GM18870 (cell line): Measurements from ENCODE around the gene SETMAR.

ENCODE experiments used
- ATAC-seq: cut with Tn5 transposase; IDR thresholded peaks from one replicate; pipeline ENCODE4 v1.9.1; 2021; ENCODE audit warnings: moderate library complexity; ENCODE audit not compliant: unreplicated experiment

SETMAR gene

DNA sequence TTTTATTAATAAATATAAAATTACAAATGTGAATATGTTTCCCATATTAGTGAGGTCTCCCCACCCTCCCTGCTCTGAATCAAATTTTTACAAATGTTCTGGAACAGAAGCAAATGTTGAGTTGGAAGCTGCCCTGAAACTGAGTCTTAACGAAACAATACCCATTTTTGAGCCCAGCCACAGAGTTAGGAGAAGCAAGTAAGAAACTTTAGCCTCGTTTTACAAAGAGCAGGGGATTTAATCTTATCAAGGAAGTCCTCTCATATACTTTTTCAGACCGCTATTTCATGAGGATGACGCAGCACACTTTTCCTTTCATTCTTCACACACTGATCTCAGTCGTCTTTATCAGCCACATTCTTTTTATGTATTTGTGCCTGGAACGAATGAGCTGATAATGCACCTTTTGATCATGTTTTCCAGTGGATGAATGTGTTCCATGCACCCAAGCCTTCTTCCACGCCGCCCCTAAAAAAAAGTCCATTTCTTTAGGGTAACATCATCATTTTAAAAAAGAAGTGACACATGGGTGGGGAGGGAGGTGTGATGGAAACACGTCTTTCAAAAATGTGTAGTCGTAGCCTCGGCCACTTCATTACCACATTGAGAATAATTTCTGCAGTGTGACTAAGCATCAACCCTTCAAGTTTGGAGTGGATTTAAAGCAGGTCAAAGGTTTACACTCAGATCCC, 48.1 kb downstream of the SETMAR start:
- ATAC-seq = peak; percentile 39

DNA sequence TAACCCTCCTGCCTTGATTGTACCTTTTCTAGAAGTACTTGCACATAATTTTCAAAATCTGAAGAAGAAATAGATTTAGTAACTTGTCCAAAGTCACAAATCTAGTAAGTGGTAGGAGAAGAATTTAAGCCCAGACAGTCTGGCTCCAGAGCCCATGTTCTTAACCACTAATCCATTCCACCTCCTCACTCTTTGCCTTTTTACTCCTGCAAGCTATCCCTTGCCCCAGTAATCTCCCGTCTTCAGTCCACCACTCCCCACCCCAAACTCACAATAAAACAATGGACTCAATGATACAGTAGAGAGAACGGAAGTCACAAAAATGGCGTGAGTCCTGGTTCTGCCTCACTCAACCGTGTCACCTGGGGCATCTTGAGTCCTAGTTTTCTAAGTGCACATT, 48.7 kb downstream of the SETMAR start:
- ATAC-seq = no peak

DNA sequence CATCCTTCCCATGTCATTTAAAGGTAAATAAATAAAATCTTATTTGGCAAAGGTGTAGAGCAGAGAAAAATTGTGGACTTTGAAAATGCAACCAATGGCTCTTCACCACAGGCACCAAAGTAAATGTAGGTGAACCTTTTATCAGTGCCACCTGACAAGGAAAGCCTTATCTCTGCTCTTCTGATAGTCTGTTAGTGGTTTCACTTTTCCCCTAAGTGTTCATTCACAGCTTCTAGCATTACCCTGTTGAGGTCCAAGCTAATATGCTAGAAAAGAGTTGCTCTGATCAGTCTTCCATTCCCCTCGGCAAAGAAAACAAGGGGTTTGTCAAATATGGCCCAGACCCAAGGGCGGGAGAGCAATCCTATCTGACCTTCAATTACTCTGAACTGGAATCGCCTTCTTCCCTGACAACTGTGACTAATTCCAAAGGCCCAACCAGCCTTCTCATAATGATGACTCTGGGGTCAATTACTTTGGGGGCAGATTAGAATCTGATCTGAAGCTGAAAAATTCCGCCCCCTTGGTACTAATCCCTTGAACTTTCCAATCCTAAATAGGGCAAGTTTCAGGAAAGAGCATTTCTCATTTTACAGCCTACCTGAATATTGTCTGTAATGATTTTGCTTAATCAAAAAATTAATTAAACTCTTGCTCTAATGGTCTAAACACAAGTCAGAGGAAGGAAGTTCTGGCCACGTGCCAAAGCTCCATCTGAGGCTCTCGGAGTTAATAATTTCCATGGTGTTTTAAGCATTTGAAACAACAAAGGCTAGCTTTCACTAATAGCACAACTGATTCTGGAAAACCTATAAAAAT, 52.4 kb downstream of the SETMAR start:
- no peak for ATAC-seq

DNA sequence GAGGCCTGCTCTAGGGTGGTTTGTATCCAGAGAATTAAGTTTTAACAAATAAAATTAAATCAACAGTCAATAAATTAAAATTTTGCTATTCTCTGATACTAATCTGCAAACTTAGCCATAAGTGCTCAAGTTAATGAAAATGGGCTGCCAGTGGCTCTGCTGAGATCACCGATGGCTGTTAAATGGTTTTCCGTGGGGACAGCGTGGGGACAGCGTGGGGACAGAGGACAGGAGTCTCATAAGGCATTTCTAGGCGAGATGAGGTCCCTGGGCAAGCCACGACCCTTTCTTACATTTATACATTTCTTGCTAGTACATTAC, 53.0 kb downstream of the SETMAR start:
- ATAC-seq = no peak

DNA sequence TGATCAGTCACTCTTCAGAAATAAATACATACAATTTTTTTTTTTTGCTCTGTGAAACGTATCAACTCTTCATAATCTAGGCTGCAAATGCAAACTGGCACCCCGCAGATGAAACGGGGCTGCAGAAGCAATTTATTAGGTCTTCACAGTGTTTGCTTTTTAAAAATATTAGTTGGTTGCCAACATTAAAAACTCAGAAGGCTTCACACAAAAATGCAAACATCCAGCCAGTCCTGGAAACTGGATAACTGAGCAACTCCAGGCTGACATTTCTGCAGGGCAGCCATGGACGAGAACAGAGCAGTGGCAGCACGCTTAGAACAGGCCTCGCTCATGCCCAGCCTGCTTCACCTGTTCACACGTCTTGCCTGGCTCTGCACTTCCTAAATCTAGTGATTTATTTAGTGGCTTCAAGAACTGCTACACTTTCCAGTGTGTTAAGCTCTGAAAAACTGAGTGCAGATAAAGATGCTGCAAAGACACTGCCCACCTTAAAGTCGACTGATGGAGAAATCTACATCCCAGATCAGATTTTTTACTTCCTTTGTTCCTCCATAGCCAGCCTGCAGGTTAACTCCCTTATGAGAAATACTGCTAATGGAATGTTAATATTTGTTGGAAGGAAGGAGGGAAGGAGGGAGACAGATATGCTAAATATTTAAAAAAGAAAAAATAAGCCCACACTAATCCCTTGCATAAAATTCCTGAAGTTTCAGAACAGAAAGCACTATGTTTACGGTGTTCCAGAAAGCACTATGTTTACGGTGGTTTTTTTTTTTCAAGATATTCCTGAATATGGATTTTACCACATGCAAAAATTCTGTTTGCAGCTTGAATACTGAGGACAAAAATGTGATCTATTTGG, 53.6 kb downstream of the SETMAR start:
- ATAC-seq = no peak

GRCh38 chr3:4358273-4358672, 55.1 kb downstream of the SETMAR start:
- ATAC-seq = no peak

DNA sequence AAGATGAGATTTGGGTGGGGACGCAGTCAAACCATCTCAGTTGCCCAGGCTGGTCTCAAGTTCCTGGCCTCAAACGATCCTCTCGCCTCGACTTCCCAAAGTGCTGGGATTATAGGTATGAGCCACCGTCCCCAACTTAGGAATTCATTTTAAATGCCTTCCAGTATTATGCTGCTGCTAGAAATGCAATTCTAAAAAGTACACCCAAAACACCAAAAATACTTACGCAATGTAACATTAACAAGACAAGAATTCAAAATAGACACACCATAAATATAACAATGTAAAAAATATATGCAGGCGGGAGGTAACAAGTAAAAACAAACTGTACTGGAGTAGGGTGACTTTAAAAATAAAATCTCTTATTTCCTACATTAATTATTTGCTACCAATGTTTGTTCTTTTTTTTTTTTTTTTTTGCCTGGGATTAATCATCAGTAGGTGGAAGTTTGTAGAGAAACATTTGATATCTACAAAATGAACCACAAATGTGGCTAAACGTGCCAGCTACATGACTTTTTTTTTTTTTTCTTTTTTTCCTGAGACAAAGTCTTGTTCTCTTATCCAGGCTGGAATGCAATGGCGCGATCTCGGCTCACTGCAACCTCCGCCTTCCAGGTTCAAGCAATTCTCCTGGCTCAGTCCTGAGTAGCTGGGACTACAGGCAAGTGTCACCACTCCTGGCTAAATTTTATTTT, 56.8 kb downstream of the SETMAR start:
- ATAC-seq = no peak

DNA sequence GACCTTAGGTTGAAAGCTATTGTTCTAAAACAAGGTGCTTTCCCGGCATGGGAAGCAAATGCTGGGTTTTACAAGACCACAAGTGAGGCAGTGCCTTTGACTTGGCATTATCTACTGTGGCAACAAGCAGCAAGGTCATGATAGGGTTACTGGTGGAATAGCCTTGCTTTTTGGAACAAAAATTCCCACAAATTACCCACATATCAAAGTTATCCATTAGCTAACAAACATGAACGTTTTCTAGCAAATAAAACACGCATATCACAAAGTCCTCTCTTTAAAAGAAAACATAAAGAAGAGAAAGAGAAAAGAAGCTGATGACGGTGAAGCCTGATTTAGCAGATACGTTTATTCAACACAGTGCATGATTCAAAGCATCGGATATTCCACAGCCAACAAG, 57.6 kb downstream of the SETMAR start:
- no peak for ATAC-seq

GRCh38 chr3:4362523-4362922, 59.4 kb downstream of the SETMAR start:
- ATAC-seq = no peak
